ENCODE measurements around the gene ANTKMT.

Gene ANTKMT

GRCh38 chr16:727291-727977 is 6.5 kb downstream of the ANTKMT start:
- DNase-seq = peak; percentile 37

GRCh38 chr16:728131-728889 is 7.4 kb downstream of the ANTKMT start:
- TF ChIP-seq, protein P1, sequence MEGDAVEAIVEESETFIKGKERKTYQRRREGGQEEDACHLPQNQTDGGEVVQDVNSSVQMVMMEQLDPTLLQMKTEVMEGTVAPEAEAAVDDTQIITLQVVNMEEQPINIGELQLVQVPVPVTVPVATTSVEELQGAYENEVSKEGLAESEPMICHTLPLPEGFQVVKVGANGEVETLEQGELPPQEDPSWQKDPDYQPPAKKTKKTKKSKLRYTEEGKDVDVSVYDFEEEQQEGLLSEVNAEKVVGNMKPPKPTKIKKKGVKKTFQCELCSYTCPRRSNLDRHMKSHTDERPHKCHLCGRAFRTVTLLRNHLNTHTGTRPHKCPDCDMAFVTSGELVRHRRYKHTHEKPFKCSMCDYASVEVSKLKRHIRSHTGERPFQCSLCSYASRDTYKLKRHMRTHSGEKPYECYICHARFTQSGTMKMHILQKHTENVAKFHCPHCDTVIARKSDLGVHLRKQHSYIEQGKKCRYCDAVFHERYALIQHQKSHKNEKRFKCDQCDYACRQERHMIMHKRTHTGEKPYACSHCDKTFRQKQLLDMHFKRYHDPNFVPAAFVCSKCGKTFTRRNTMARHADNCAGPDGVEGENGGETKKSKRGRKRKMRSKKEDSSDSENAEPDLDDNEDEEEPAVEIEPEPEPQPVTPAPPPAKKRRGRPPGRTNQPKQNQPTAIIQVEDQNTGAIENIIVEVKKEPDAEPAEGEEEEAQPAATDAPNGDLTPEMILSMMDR (IDR thresholded peaks at IDR 0.05; ENCODE audit: low read depth, low read length) = no peak
- H3K9me3 ChIP-seq = no peaks in the 10 kb centered on the region
- H3K27me3 ChIP-seq = no peaks in the 10 kb centered on the region
- peaks cover 38% of the 10 kb centered on the region for H3K36me3 ChIP-seq
- peaks cover 7% of the 10 kb centered on the region for H3K4me1 ChIP-seq
- H3K4me3 ChIP-seq (ENCODE audit: low read depth, low read length) = peak overlapping the region; percentile 83
- peak; percentile 96 for DNase-seq

More at GRCh38 chr16:727291-727977, 6.5 kb downstream of the ANTKMT start:
- peak overlapping the region; percentile 83 for H3K4me3 ChIP-seq (ENCODE audit: low read depth, low read length)
- H3K4me1 ChIP-seq = peaks cover 7% of the 10 kb centered on the region
- H3K27me3 ChIP-seq = no peaks in the 10 kb centered on the region
- TF ChIP-seq, protein P1 (IDR thresholded peaks at IDR 0.05; ENCODE audit: low read depth, low read length) = no peak
- H3K9me3 ChIP-seq = no peaks in the 10 kb centered on the region
- H3K36me3 ChIP-seq = peaks cover 41% of the 10 kb centered on the region

DNA sequence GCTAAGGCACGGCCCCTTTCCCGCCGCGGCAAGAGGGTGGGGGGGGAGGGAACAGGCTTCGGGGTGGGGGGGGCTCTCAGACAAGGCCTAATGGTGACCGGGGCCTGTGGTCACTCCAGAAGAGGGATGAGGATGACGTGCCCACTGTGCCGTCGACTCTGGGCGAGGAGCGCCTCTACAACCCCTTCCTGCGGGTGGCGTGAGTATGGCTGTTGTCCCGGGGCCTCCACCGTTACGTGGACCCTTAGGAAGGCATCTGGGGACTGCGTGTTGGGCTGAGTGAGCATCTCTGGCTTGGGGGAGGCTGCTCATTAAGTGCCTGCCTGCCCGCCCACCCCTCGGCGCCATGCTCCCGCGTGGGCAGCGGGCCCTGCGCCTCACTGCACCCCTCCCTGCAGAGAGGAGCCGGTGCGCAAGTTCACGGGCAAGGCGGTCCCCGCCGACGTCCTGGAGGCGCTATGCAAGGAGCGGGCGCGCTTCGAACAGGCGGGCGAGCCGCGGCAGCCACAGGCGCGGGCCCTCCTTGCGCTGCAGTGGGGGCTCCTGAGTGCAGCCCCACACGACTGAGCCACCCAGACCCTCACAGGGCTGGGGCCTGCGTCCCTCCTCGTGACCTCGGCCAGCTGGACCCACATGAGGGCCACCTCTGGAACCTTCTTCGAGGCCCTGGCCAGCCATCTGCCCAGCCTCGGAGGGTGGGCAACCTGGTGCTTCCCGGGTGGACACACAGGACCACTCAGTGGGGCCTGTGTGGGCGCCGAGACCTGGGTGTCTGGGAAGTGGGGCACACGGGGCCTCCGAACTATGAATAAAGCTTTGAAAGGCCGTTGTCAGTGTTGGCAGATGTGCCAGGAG is 8.2 kb downstream of the ANTKMT start:
- TF ChIP-seq, protein P1 (IDR thresholded peaks at IDR 0.05; ENCODE audit: low read depth, low read length) = no peak
- Histone ChIP-seq H3K9me3 (no peaks in the 10 kb centered on the region), H3K27me3 (no peaks in the 10 kb centered on the region), H3K4me1 (peaks cover 7% of the 10 kb centered on the region), H3K36me3 (peaks cover 44% of the 10 kb centered on the region), H3K4me3 (ENCODE audit: low read depth, low read length) (peak overlapping the region; percentile 83)
- no peak for DNase-seq

- Histone ChIP-seq H3K27me3 (no peaks in the 10 kb centered on the region), H3K4me3 (ENCODE audit: low read depth, low read length) (peak overlapping the region; percentile 83; the same call in 1 of the 2 replicates), H3K9me3 (no peaks in the 10 kb centered on the region), H3K4me1 (peaks cover 7% of the 10 kb centered on the region), H3K36me3 (peaks cover 45% of the 10 kb centered on the region)
- DNase-seq = no peak
- TF ChIP-seq, protein P1 (IDR thresholded peaks at IDR 0.05; ENCODE audit: low read depth, low read length) = no peak
Observed at GRCh38 chr16:729768-730665, 9.1 kb downstream of the ANTKMT start.

- no peak for DNase-seq
- Histone ChIP-seq H3K27me3 (no peaks in the 10 kb centered on the region), H3K9me3 (no peaks in the 10 kb centered on the region), H3K4me1 (peaks cover 7% of the 10 kb centered on the region), H3K36me3 (peaks cover 46% of the 10 kb centered on the region), H3K4me3 (ENCODE audit: low read depth, low read length) (no peak overlapping the region)
- TF ChIP-seq, protein P1 (IDR thresholded peaks at IDR 0.05; ENCODE audit: low read depth, low read length) = no peak
Observed at GRCh38 chr16:730666-731509, 9.9 kb downstream of the ANTKMT start.

All from BE2C (cell line).